Adrenal gland (tissue), 12 donors: ENCODE measurements around the gene YJEFN3. TPM values are rescaled to one million over a fixed set of nuclear protein-coding genes. Genes with fewer than 3 reads are reported as not detected.

Source experiments
- DNase-seq, 7 donors: peaks; one replicate each; pipeline ENCODE4 v3.0.0-alpha.2; 2019 to 2020
- H3K27ac ChIP-seq, 5 donors: fragments of 200-600 bp; sonication (generic) in 4 of 5; 1 replicate in 3 of 5; 2 replicates in 2 of 5; pipeline versions ENCODE4 v1.5.1 to v1.8.0; 2016 to 2020; ENCODE audit warnings: mild to moderate bottlenecking in 1 of 5
- H3K27me3 ChIP-seq: fragments of 200-600 bp; 2 replicates; pipeline ENCODE4 v1.8.0; 2021
- H3K36me3 ChIP-seq, 2 donors: fragments of 200-600 bp; replicated peaks in 1 of 2; 1 replicate in 1 of 2; 2 replicates in 1 of 2; pipeline versions ENCODE4 v1.5.1 to v1.8.0; 2018 to 2022
- H3K4me1 ChIP-seq, 2 donors: fragments of 200-600 bp; replicated peaks in 1 of 2; 1 replicate in 1 of 2; 2 replicates in 1 of 2; pipeline versions ENCODE4 v1.5.1 to v1.8.0; 2018 to 2021
- H3K4me3 ChIP-seq, 4 donors: fragments of 200-600 bp; sonication (generic) in 3 of 4; one replicate each; pipeline ENCODE4 v1.5.1; 2016 to 2018
- H3K9me3 ChIP-seq, 3 donors: fragments of 200-600 bp; sonication (generic) in 1 of 3; replicated peaks in 1 of 3; 1 replicate in 2 of 3; 2 replicates in 1 of 3; pipeline versions ENCODE4 v1.5.1 to v1.8.0; 2016 to 2021
- POLR2A ChIP-seq, 2 donors: fragments of 450-650 bp; IDR thresholded peaks; one replicate each; pipeline ENCODE4 v1.6.1; 2017; ENCODE audit warnings: antibody characterized with exemption in 2 of 2, mild to moderate bottlenecking in 2 of 2, moderate library complexity in 1 of 2
- WGBS, 4 donors: extraction: QIAGEN DNeasy Blood & Tissue Kit in 2 of 4; methylation state at CpG; one replicate each; pipeline versions ENCODE4 v1.1.5 to v1.1.7; 2013 to 2017; 5-methylcytosine and 5-hydroxymethylcytosine counted together
- intact Hi-C, 2 donors: fragments of 100-400 bp; cut with DNase I; formaldehyde crosslinking; loops; one replicate each; pipeline versions ENCODE4 v1.14.1 to v1.15.0; 2022 to 2023
- polyA plus RNA-seq, 3 donors: library from polyadenylated mRNA; stranded (reverse); fragments of 200-250 nt in 2 of 3; fragments of 350-450 nt in 1 of 3; fragmentation: Illumina TruSeq in 1 of 3; extraction: RNeasy Lipid Tissue Mini Kit (QIAGEN cat#74804) in 1 of 3; gene quantifications; one replicate each; pipeline ENCODE4 v1.2.3, GENCODE V29; 2013 to 2014
- total RNA-seq, 9 donors: library from RNA; depleted of rRNA in 4 of 9; stranded (reverse); fragments of >200 nt in 4 of 9; fragments of 120-200 nt in 1 of 9; fragmentation: NEBNext Ultra II Directional in 1 of 9; extraction: Animal tissue kit (Norgen Biotek cat#: 25700) in 1 of 9; gene quantifications; one replicate each; pipeline versions ENCODE4 v1.1.0 to v1.2.4, GENCODE V29; 2013 to 2023
- TF ChIP-seq, protein P1 (sequence below), 6 experiments: fragments of 450-650 bp in 4 of 6; fragments of 200-600 bp in 2 of 6; sonication (generic) in 1 of 6; IDR thresholded peaks; 1 replicate in 5 of 6; 2 replicates in 1 of 6; pipeline versions ENCODE4 v1.5.1 to v1.8.0; 2016 to 2021; ENCODE audit warnings: antibody characterized with exemption in 6 of 6, mild to moderate bottlenecking in 2 of 6, moderate library complexity in 1 of 6
- donor health status: healthy with polysubstance abuse.
- donor health status: Bipolar disorder and iron deficiency.
- donor health status: DM: yes; HTN: yes; CAD: no.
- donor health status: DM: no; HTN: no; CAD: no.
- donor health status: DM: no; HTN: no; CAD: no.
- donor health status: DM: yes; HTN: yes; CAD: no.

YJEFN3 gene
- total and polyA plus RNA-seq, 12 donors, result 0.36 to 30.2 (median 1.3) TPM

- peak overlapping the region in 1 of 4 donors; percentile 74 for H3K4me3 ChIP-seq
- WGBS, 4 donors, result 81 to 93% (median 86%) methylated on average over 10 of the region's 10 CpGs
- no peak overlapping the region for H3K27ac ChIP-seq
- H3K9me3 ChIP-seq, result no peaks in the 10 kb centered on the region
- intact Hi-C loops, result no loop called here
- DNase-seq, result no peak
- H3K27me3 ChIP-seq, result no peaks in the 10 kb centered on the region
- TF ChIP-seq, protein P1, sequence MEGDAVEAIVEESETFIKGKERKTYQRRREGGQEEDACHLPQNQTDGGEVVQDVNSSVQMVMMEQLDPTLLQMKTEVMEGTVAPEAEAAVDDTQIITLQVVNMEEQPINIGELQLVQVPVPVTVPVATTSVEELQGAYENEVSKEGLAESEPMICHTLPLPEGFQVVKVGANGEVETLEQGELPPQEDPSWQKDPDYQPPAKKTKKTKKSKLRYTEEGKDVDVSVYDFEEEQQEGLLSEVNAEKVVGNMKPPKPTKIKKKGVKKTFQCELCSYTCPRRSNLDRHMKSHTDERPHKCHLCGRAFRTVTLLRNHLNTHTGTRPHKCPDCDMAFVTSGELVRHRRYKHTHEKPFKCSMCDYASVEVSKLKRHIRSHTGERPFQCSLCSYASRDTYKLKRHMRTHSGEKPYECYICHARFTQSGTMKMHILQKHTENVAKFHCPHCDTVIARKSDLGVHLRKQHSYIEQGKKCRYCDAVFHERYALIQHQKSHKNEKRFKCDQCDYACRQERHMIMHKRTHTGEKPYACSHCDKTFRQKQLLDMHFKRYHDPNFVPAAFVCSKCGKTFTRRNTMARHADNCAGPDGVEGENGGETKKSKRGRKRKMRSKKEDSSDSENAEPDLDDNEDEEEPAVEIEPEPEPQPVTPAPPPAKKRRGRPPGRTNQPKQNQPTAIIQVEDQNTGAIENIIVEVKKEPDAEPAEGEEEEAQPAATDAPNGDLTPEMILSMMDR (IDR thresholded peaks at IDR 0.05), result no peak
- TF ChIP-seq POLR2A (IDR thresholded peaks at IDR 0.05), result no peak
- H3K36me3 ChIP-seq, result no peaks in the 10 kb centered on the region
- H3K4me1 ChIP-seq, result peaks cover 8 to 21% of the 10 kb centered on the region in 2 donors
These were observed 11.5 kb upstream of the YJEFN3 start for GRCh38 chr19:19517235-19517619.

- no peaks in the 10 kb centered on the region for H3K9me3 ChIP-seq
- TF ChIP-seq, protein P1 (IDR thresholded peaks at IDR 0.05), result no peak
- DNase-seq, result no peak
- no peaks in the 10 kb centered on the region for H3K27me3 ChIP-seq
- no peak overlapping the region for H3K27ac ChIP-seq
- intact Hi-C loops, result no loop called here
- H3K4me1 ChIP-seq, result peaks cover 8 to 17% of the 10 kb centered on the region in 2 donors
- 83 to 87% (median 85%) methylated on average over 6 of the region's 6 CpGs for WGBS, 4 donors
- no peaks in the 10 kb centered on the region for H3K36me3 ChIP-seq
- no peak overlapping the region for H3K4me3 ChIP-seq
These were observed 7.7 kb upstream of the YJEFN3 start for GRCh38 chr19:19520989-19521388.

DNA sequence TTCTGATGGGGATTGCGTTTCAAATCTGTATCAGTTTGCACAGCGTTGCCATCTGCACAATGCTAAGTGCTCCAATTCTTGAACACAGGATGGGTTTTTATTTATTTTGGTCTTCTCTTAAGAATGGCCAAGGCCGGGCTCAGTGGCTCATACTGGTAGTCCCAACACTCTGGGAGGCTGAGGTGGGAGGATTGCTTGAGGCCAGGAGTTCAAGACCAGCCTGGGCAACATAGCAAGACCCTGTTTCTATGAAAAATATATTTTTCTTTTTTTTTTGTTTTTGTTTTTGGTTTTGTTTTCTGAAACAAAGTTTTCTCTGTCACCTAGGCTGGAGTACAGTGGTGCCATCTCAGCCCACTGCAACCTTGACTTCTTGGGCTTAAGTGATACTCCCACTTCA is 5.5 kb upstream of the YJEFN3 start:
- no peaks in the 10 kb centered on the region for H3K27me3 ChIP-seq
- no peaks in the 10 kb centered on the region for H3K9me3 ChIP-seq
- peaks cover 0 to 16% of the 10 kb centered on the region in 2 donors for H3K36me3 ChIP-seq
- H3K27ac ChIP-seq, result no peak overlapping the region
- peaks cover 0 to under 1% of the 10 kb centered on the region in 2 donors for H3K4me1 ChIP-seq
- intact Hi-C loops, result no loop called here
- 89 to 99% (median 93%) methylated on average over 3 of the region's 3 CpGs for whole genome bisulfite sequencing, 4 donors
- no peak for DNase-seq
- no peak overlapping the region for H3K4me3 ChIP-seq
- TF ChIP-seq, protein P1 (IDR thresholded peaks at IDR 0.05), result no peak
- TF ChIP-seq POLR2A (IDR thresholded peaks at IDR 0.05), result no peak

- TF ChIP-seq, protein P1 (IDR thresholded peaks at IDR 0.05), result no peak
- no peak for TF ChIP-seq POLR2A (IDR thresholded peaks at IDR 0.05)
These were observed 4.7 kb upstream of the YJEFN3 start for GRCh38 chr19:19524053-19524452.

More at GRCh38 chr19:19524053-19524452, 4.7 kb upstream of the YJEFN3 start:
- DNase-seq, result no peak
- Histone ChIP-seq H3K4me3 (no peak overlapping the region), H3K4me1 (no peaks in the 10 kb centered on the region), H3K27me3 (no peaks in the 10 kb centered on the region), H3K36me3 (peaks cover 0 to 17% of the 10 kb centered on the region in 2 donors), H3K27ac (no peak overlapping the region), H3K9me3 (no peaks in the 10 kb centered on the region)
- intact Hi-C loops, result no loop called here
- WGBS, 4 donors, result 86 to 93% (median 88%) methylated on average over 7 of the region's 7 CpGs
